Gastrocnemius medialis (tissue), 4 donors: ENCODE results near the gene MAP3K5. TPM values are rescaled to one million over a fixed set of nuclear protein-coding genes. Genes with fewer than 3 reads are reported as not detected.

Source experiments
- ATAC-seq, 2 donors: fragments of 150-250 bp; one replicate each; pipeline ENCODE4 v1.9.1; 2016
- DNase-seq, 2 donors: peaks; one replicate each; pipeline ENCODE4 v3.0.0-alpha.2; 2019
- H3K27ac ChIP-seq, 4 donors: fragments of 200-600 bp; sonication (generic); 1 replicate in 1 of 4; 2 replicates in 3 of 4; pipeline ENCODE4 v1.5.1; 2016 to 2018; ENCODE audit warnings: mild to moderate bottlenecking in 2 of 4, moderate library complexity in 1 of 4
- H3K27me3 ChIP-seq, 3 donors: fragments of 200-600 bp; sonication (generic) in 2 of 3; 1 replicate in 1 of 3; 2 replicates in 2 of 3; pipeline versions ENCODE4 v1.5.1 to v1.6.0; 2016 to 2019; ENCODE audit warnings: mild to moderate bottlenecking in 1 of 3, moderate library complexity in 1 of 3
- H3K36me3 ChIP-seq, 2 donors: fragments of 200-600 bp; sonication (generic) in 1 of 2; one replicate each; pipeline ENCODE4 v1.5.1; 2017 to 2018
- H3K4me1 ChIP-seq, 2 donors: fragments of 200-600 bp; sonication (generic) in 1 of 2; one replicate each; pipeline ENCODE4 v1.5.1; 2016 to 2017; ENCODE audit warnings: mild to moderate bottlenecking in 2 of 2
- H3K4me3 ChIP-seq, 4 donors: fragments of 200-600 bp; sonication (generic) in 3 of 4; 1 replicate in 1 of 4; 2 replicates in 3 of 4; pipeline ENCODE4 v1.5.1; 2016 to 2019; ENCODE audit warnings: mild to moderate bottlenecking in 2 of 4
- H3K9me3 ChIP-seq, 3 donors: fragments of 200-600 bp; sonication (generic) in 2 of 3; 1 replicate in 1 of 3; 2 replicates in 2 of 3; pipeline ENCODE4 v1.5.1; 2016 to 2019
- POLR2A ChIP-seq, 2 donors: fragments of 450-650 bp; IDR thresholded peaks; one replicate each; pipeline ENCODE4 v1.6.1; 2017; ENCODE audit warnings: antibody characterized with exemption in 2 of 2, mild to moderate bottlenecking in 2 of 2, moderate library complexity in 2 of 2
- in situ Hi-C, 4 donors: fragments of 200-750 bp; cut with MboI; loops; one replicate each; pipeline versions ENCODE4 v1.15.0 to v1.8.0; 2017; ENCODE audit warnings: low sequenced_read_pairs in 4 of 4
- intact Hi-C: fragments of 100-400 bp; cut with DNase I; formaldehyde crosslinking; loops from one replicate; pipeline ENCODE4 v1.15.1; 2023; ENCODE audit warnings: low total_unique reads
- total RNA-seq, 4 donors: library from RNA; depleted of rRNA; stranded (reverse); fragments of >200 nt; gene quantifications; one replicate each; pipeline versions ENCODE4 v1.1.0 to v1.2.3, GENCODE V29; 2016
- TF ChIP-seq, protein P1 (sequence below), 5 experiments: fragments of 450-650 bp in 3 of 5; fragments of 200-600 bp in 2 of 5; sonication (generic) in 2 of 5; IDR thresholded peaks in 4 of 5; conservative IDR thresholded peaks in 1 of 5; 1 replicate in 4 of 5; 2 replicates in 1 of 5; pipeline ENCODE4 v1.5.1; 2016 to 2019; ENCODE audit warnings: antibody characterized with exemption in 5 of 5, mild to moderate bottlenecking in 3 of 5, moderate library complexity in 3 of 5

The MAP3K5 gene
- total RNA-seq, 4 donors from 2014 or later, result 2.9 to 46.9 (median 4.9) TPM

DNA sequence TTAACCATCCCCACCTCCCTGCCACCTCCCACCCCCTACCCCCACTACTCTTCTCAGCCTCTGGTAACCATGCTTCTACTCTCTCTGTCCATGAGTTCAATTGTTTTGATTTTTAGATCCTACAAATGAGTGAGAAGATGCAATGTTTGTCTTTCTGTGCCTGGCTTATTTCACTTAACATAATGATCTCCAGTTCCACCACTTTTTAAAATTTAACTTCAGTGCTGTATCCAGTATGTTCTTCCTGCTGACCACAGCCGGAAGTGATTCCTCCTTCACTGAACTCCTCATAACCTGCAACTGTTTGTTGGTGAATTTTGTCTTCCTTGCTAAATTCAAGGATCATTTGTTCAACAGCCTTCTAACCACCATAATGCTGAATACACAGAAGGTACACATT, 245.9 kb downstream of the MAP3K5 start:
- Histone ChIP-seq H3K27ac (no peak overlapping the region), H3K4me1 (peaks cover 0 to 11% of the 10 kb centered on the region in 2 donors), H3K36me3 (no peaks in the 10 kb centered on the region), H3K27me3 (peaks cover 29 to 38% (median 30%) of the 10 kb centered on the region in 3 donors), H3K9me3 (no peaks in the 10 kb centered on the region), H3K4me3 (no peak overlapping the region)
- in situ Hi-C loops (no loop called here), intact Hi-C loops (loop anchor here (10.0 kb wide), 1 partner anchor 1092 kb away; no protein-coding TSS in a partner anchor)
- no peak for DNase-seq
- ATAC-seq, result no peak
- TF ChIP-seq POLR2A (IDR thresholded peaks at IDR 0.05), result no peak
- TF ChIP-seq, protein P1, sequence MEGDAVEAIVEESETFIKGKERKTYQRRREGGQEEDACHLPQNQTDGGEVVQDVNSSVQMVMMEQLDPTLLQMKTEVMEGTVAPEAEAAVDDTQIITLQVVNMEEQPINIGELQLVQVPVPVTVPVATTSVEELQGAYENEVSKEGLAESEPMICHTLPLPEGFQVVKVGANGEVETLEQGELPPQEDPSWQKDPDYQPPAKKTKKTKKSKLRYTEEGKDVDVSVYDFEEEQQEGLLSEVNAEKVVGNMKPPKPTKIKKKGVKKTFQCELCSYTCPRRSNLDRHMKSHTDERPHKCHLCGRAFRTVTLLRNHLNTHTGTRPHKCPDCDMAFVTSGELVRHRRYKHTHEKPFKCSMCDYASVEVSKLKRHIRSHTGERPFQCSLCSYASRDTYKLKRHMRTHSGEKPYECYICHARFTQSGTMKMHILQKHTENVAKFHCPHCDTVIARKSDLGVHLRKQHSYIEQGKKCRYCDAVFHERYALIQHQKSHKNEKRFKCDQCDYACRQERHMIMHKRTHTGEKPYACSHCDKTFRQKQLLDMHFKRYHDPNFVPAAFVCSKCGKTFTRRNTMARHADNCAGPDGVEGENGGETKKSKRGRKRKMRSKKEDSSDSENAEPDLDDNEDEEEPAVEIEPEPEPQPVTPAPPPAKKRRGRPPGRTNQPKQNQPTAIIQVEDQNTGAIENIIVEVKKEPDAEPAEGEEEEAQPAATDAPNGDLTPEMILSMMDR (IDR thresholded peaks at IDR 0.05 in 4 of 5, conservative IDR thresholded peaks at IDR 0.05 in 1 of 5), result no peak

DNA sequence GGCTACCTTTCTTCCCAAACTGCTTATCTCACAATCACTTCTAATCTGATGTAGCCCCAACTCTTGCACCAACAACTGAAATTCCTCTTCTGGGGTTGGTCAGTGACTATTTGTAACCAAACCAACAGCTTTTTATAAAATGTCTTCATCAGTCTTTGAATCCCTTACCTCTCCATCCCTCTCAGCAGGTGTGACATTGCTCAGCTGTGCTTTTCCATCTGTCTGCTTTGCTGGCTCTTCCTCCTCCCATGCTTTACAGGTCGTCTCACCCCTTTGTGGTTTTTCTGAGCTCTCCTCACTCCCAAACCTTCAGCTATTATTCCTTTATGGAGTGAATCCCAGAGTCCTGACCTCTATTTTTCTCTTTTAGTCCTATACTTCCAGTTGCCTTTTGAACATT, 248.0 kb downstream of the MAP3K5 start:
- intact Hi-C loops (loop anchor here (10.0 kb wide), 1 partner anchor 1090 kb away; no protein-coding TSS in a partner anchor), in situ Hi-C loops (no loop called here)
- TF ChIP-seq, protein P1 (IDR thresholded peaks at IDR 0.05 in 4 of 5, conservative IDR thresholded peaks at IDR 0.05 in 1 of 5), result no peak
- TF ChIP-seq POLR2A (IDR thresholded peaks at IDR 0.05), result no peak
- no peak for DNase-seq
- no peak overlapping the region for H3K4me3 ChIP-seq
- no peaks in the 10 kb centered on the region for H3K4me1 ChIP-seq
- H3K9me3 ChIP-seq, result no peaks in the 10 kb centered on the region
- H3K36me3 ChIP-seq, result no peaks in the 10 kb centered on the region
- H3K27me3 ChIP-seq, result peaks cover 12 to 19% (median 12%) of the 10 kb centered on the region in 3 donors
- no peak for ATAC-seq
- no peak overlapping the region for H3K27ac ChIP-seq

DNA sequence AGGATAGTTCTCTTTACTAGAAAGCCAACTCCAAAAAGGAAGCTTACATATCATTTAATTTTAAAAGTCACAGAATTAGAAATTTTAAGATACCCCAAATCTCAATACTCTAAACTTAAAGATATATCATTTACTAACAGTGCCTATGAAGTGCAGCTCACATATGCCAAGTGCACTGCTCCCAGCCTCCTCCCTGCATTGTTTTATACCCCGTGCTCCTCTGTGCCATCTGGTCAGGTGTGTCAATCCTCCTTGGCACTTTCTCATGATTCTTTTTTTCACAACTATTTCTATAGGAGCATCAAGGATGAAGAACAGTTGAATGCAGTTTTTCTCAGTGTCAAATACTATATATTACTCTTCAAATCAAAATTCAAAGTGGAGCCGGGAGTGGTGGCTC, 250.9 kb downstream of the MAP3K5 start:
- ATAC-seq, result no peak
- Histone ChIP-seq H3K4me1 (no peaks in the 10 kb centered on the region), H3K9me3 (no peaks in the 10 kb centered on the region), H3K36me3 (no peaks in the 10 kb centered on the region), H3K27ac (no peak overlapping the region), H3K27me3 (peaks cover 0 to 6% (median 0%) of the 10 kb centered on the region in 3 donors), H3K4me3 (no peak overlapping the region)
- no peak for TF ChIP-seq POLR2A (IDR thresholded peaks at IDR 0.05)
- TF ChIP-seq, protein P1 (IDR thresholded peaks at IDR 0.05 in 4 of 5, conservative IDR thresholded peaks at IDR 0.05 in 1 of 5), result no peak
- intact Hi-C loops, result loop anchor here (10.0 kb wide), 1 partner anchor 1087 kb away; no protein-coding TSS in a partner anchor
- DNase-seq, result no peak
- in situ Hi-C loops, result no loop called here

DNA sequence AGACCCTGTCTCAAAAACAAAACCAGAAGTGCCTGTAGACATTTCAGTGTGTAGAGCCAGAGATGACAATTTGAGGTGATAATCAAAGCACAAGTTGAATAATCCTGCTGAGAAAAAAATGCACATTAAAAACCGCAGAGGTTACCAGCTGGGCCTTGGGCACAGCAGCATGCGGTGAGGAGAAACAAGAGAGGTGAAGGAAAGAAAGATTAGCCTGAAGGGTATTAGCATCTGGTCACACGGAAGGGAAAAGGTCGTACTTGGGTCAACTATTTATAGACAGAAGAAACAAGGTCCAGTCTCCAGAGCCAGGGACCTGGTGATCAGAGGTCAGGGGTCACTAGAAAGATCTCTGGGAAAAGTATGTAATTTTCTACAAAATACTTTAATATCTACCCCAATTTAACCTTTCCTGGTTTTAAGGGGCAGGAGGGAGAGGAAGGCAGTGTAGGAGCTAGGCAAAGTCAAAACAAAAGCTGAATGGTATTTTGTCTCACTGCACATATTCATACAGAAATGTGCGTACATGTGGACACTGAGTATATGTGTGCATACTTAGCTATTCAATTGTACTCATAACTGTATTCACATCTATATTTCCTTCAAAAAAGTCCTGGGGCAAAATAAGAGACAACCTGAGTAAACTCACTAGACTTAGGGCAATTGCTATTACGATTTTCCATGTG, 252.2 kb downstream of the MAP3K5 start:
- Histone ChIP-seq H3K4me3 (no peak overlapping the region), H3K36me3 (no peaks in the 10 kb centered on the region), H3K9me3 (no peaks in the 10 kb centered on the region), H3K27me3 (no peaks in the 10 kb centered on the region), H3K4me1 (no peaks in the 10 kb centered on the region), H3K27ac (no peak overlapping the region)
- no peak for TF ChIP-seq POLR2A (IDR thresholded peaks at IDR 0.05)
- TF ChIP-seq, protein P1 (IDR thresholded peaks at IDR 0.05 in 4 of 5, conservative IDR thresholded peaks at IDR 0.05 in 1 of 5), result no peak
- DNase-seq (no peak), ATAC-seq (no peak)
- intact Hi-C loops, result loop anchor here (10.0 kb wide), 1 partner anchor 1085 kb away; no protein-coding TSS in a partner anchor
- in situ Hi-C loops, result no loop called here
